ENCODE data around the gene RCAN2. TPM values are rescaled to one million over a fixed set of nuclear protein-coding genes. Genes with fewer than 3 reads are reported as not detected.

The RCAN2 gene
- total and polyA plus RNA-seq, 2 donors (not counting 1 experiment from before 2014, with no cell fraction given): not detected

GRCh38 chr6:46368169-46368536, 123.1 kb downstream of the RCAN2 start:
- no peak overlapping the region for H2AFZ ChIP-seq (ENCODE audit: insufficient read depth, low read depth, low read length, poor library complexity, severe bottlenecking)
- H3K27me3 Mint-ChIP-seq: no peaks in the 10 kb centered on the region
- H4K20me1 ChIP-seq (ENCODE audit: control insufficient read depth, insufficient read depth, low read length, poor library complexity, severe bottlenecking): no peaks in the 10 kb centered on the region
- no peak overlapping the region for H3K9ac ChIP-seq (ENCODE audit: low read length)
- H3K27ac Mint-ChIP-seq: no peak overlapping the region
- H3K9me3 Mint-ChIP-seq (ENCODE audit: insufficient read depth): no peaks in the 10 kb centered on the region
- no peak overlapping the region for H3K4me3 ChIP-seq (ENCODE audit: control extremely low read depth in 1 of 5, extremely low read depth in 1 of 5, insufficient read depth in 1 of 5, low read depth in 2 of 5, low read length in 4 of 5)
- peaks cover 26% of the 10 kb centered on the region for H3K4me1 Mint-ChIP-seq
- peaks cover 18 to 23% of the 10 kb centered on the region in 2 donors for H3K4me1 ChIP-seq (ENCODE audit: control insufficient read depth in 2 of 2, insufficient read depth in 2 of 2, low read length in 2 of 2)
- H3K9me3 ChIP-seq (ENCODE audit: control extremely low read depth in 1 of 3, control insufficient read depth in 2 of 3, insufficient read depth in 1 of 3, low read length in 2 of 3): peaks cover 0 to under 1% (median 0%) of the 10 kb centered on the region in 3 donors
- H3K36me3 ChIP-seq (replicated peaks in 1 of 2; ENCODE audit: control extremely low read depth in 1 of 2, control insufficient read depth in 1 of 2, extremely low read depth in 1 of 2, insufficient read depth in 2 of 2, low read length in 1 of 2): no peaks in the 10 kb centered on the region
- no peaks in the 10 kb centered on the region for H3K79me2 ChIP-seq (ENCODE audit: control insufficient read depth, insufficient read depth, low read length)
- no CpG with 5 or more reads among the region's 1 CpG for WGBS (ENCODE audit: insufficient coverage)
- intact Hi-C loops (cut with micrococcal nuclease): no loop called here
- no peaks in the 10 kb centered on the region for H3K27me3 ChIP-seq (replicated peaks in 1 of 4; ENCODE audit: control extremely low read depth in 1 of 4, control insufficient read depth in 3 of 4, insufficient read depth in 4 of 4, low read length in 3 of 4)
- DNase-seq (no peak), ATAC-seq (ENCODE audit: low read depth) (no peak)
- POLR2A ChIA-PET: no interaction called here
- no peak overlapping the region for H3K4me3 Mint-ChIP-seq
- no peak overlapping the region for H3K27ac ChIP-seq (ENCODE audit: low read length in 2 of 2)
- H3K4me2 ChIP-seq (replicated peaks; ENCODE audit: low read depth, low read length, poor library complexity, severe bottlenecking): no peak overlapping the region
- CTCF ChIA-PET: interaction anchor here (6.3 kb wide), 1 partner anchor 41 kb away, joined by 25 read pairs; no protein-coding TSS in a partner anchor
- TF ChIP-seq EZH2 (IDR thresholded peaks at IDR 0.05; ENCODE audit: borderline replicate concordance, insufficient read depth, low read depth, low read length, poor library complexity, severe bottlenecking) (no peak), CTCF (IDR thresholded peaks at IDR 0.05) (no peak)

GRCh38 chr6:46367354-46368168, 123.7 kb downstream of the RCAN2 start:
- no peak overlapping the region for H3K4me3 ChIP-seq (ENCODE audit: control extremely low read depth in 1 of 5, extremely low read depth in 1 of 5, insufficient read depth in 1 of 5, low read depth in 2 of 5, low read length in 4 of 5)
- ATAC-seq (ENCODE audit: low read depth) (no peak), DNase-seq (no peak)
- Mint-ChIP-seq H3K27me3 (no peaks in the 10 kb centered on the region), H3K4me1 (peaks cover 22% of the 10 kb centered on the region), H3K9me3 (ENCODE audit: insufficient read depth) (no peaks in the 10 kb centered on the region), H3K27ac (no peak overlapping the region), H3K4me3 (no peak overlapping the region)
- no peak overlapping the region for H3K27ac ChIP-seq (ENCODE audit: low read length in 2 of 2)
- H3K79me2 ChIP-seq (ENCODE audit: control insufficient read depth, insufficient read depth, low read length): no peaks in the 10 kb centered on the region
- WGBS (ENCODE audit: insufficient coverage): no CpG with 5 or more reads among the region's 2 CpGs
- H2AFZ ChIP-seq (ENCODE audit: insufficient read depth, low read depth, low read length, poor library complexity, severe bottlenecking): no peak overlapping the region
- H3K4me2 ChIP-seq (replicated peaks; ENCODE audit: low read depth, low read length, poor library complexity, severe bottlenecking): no peak overlapping the region
- H3K9me3 ChIP-seq (ENCODE audit: control extremely low read depth in 1 of 3, control insufficient read depth in 2 of 3, insufficient read depth in 1 of 3, low read length in 2 of 3): no peaks in the 10 kb centered on the region
- H3K36me3 ChIP-seq (replicated peaks in 1 of 2; ENCODE audit: control extremely low read depth in 1 of 2, control insufficient read depth in 1 of 2, extremely low read depth in 1 of 2, insufficient read depth in 2 of 2, low read length in 1 of 2): no peaks in the 10 kb centered on the region
- TF ChIP-seq CTCF (IDR thresholded peaks at IDR 0.05) (no peak), EZH2 (IDR thresholded peaks at IDR 0.05; ENCODE audit: borderline replicate concordance, insufficient read depth, low read depth, low read length, poor library complexity, severe bottlenecking) (no peak)
- ChIA-PET POLR2A (no interaction called here), CTCF (interaction anchor here (0.6 to 6.3 kb wide), 2 partner anchors 42 to 1200 kb away, joined by 4 to 25 read pairs; no protein-coding TSS in a partner anchor)
- H3K27me3 ChIP-seq (replicated peaks in 1 of 4; ENCODE audit: control extremely low read depth in 1 of 4, control insufficient read depth in 3 of 4, insufficient read depth in 4 of 4, low read length in 3 of 4): no peaks in the 10 kb centered on the region
- H3K4me1 ChIP-seq (ENCODE audit: control insufficient read depth in 2 of 2, insufficient read depth in 2 of 2, low read length in 2 of 2): peaks cover 15 to 22% of the 10 kb centered on the region in 2 donors
- intact Hi-C loops (cut with micrococcal nuclease): no loop called here
- no peaks in the 10 kb centered on the region for H4K20me1 ChIP-seq (ENCODE audit: control insufficient read depth, insufficient read depth, low read length, poor library complexity, severe bottlenecking)
- no peak overlapping the region for H3K9ac ChIP-seq (ENCODE audit: low read length)

Data from B cell (primary cell).